Adipose tissue (tissue), 3 donors: ENCODE measurements around the gene AUH. TPM values are rescaled to one million over a fixed set of nuclear protein-coding genes. Genes with fewer than 3 reads are reported as not detected.

Experiments
- H3K27ac ChIP-seq: one replicate; pipeline ENCODE4 v1.5.1; 2013; ENCODE audit warnings: low read depth, low read length
- WGBS, 3 donors: extraction: QIAGEN DNeasy Blood & Tissue Kit; methylation state at CpG; one replicate each; pipeline ENCODE4 v1.1.7; 2013; 5-methylcytosine and 5-hydroxymethylcytosine counted together
- polyA plus RNA-seq, 3 donors: library from polyadenylated mRNA; stranded (reverse); fragments of 200-250 nt; gene quantifications; one replicate each; pipeline ENCODE4 v1.2.3, GENCODE V29; 2013
- donor health status: healthy with polysubstance abuse.
- donor health status: Bipolar disorder and iron deficiency.
- donor health status: healthy.

The AUH gene
- polyA plus RNA-seq, 3 donors: 12.8 to 20.2 (median 19.5) TPM

- WGBS, 3 donors: 96 to 98% (median 96%) methylated on average over 11 of the region's 11 CpGs
- H3K27ac ChIP-seq: no peak overlapping the region
These were observed 172.8 kb downstream of the AUH start for GRCh38 chr9:91188719-91189590.

GRCh38 chr9:91187965-91188344 lies 173.8 kb downstream of the AUH start:
- H3K27ac ChIP-seq: no peak overlapping the region
- WGBS, 3 donors: 61 to 69% (median 65%) methylated on average over 2 of the region's 2 CpGs

GRCh38 chr9:91187311-91187964 lies 174.3 kb downstream of the AUH start:
- 89 to 95% (median 90%) methylated on average over 11 of the region's 11 CpGs for WGBS, 3 donors
- H3K27ac ChIP-seq: no peak overlapping the region

- no peak overlapping the region for H3K27ac ChIP-seq
- WGBS, 3 donors: 64 to 100% (median 79%) methylated on average over 2 of the region's 2 CpGs
These were observed 175.0 kb downstream of the AUH start for GRCh38 chr9:91186632-91187108.

- no peak overlapping the region for H3K27ac ChIP-seq
- WGBS, 3 donors: 78 to 88% (median 84%) methylated on average over 10 of the region's 10 CpGs
These were observed 176.4 kb downstream of the AUH start for GRCh38 chr9:91185193-91185886.

GRCh38 chr9:91182429-91183225 lies 179.1 kb downstream of the AUH start:
- WGBS, 3 donors: 73 to 84% (median 76%) methylated on average over 12 of the region's 12 CpGs

GRCh38 chr9:91181541-91181940 lies 180.2 kb downstream of the AUH start:
- H3K27ac ChIP-seq: no peak overlapping the region
- 82 to 97% (median 84%) methylated on average over 8 of the region's 8 CpGs for WGBS, 3 donors

More at GRCh38 chr9:91182429-91183225, 179.1 kb downstream of the AUH start:
- H3K27ac ChIP-seq: no peak overlapping the region

- no peak overlapping the region for H3K27ac ChIP-seq
- 92 to 94% (median 92%) methylated on average over 3 of the region's 3 CpGs for WGBS, 3 donors
These were observed 180.8 kb downstream of the AUH start for GRCh38 chr9:91180930-91181268.

- 92 to 94% (median 92%) methylated on average over 16 of the region's 16 CpGs for WGBS, 3 donors
- no peak overlapping the region for H3K27ac ChIP-seq
These were observed 181.3 kb downstream of the AUH start for GRCh38 chr9:91180240-91180929.

- 86 to 94% (median 90%) methylated on average over 23 of the region's 23 CpGs for WGBS, 3 donors
- no peak overlapping the region for H3K27ac ChIP-seq
These were observed 182.2 kb downstream of the AUH start for GRCh38 chr9:91179237-91180138.

GRCh38 chr9:91178281-91179236 lies 183.2 kb downstream of the AUH start:
- H3K27ac ChIP-seq: no peak overlapping the region
- WGBS, 3 donors: 85 to 89% (median 87%) methylated on average over 15 of the region's 15 CpGs

- no peak overlapping the region for H3K27ac ChIP-seq
- 57 to 77% (median 62%) methylated on average over 15 of the region's 15 CpGs for WGBS, 3 donors
These were observed 183.9 kb downstream of the AUH start for GRCh38 chr9:91177661-91178280.

GRCh38 chr9:91177081-91177480 lies 184.6 kb downstream of the AUH start:
- WGBS, 3 donors: 86 to 88% (median 87%) methylated on average over 4 of the region's 4 CpGs
- H3K27ac ChIP-seq: no peak overlapping the region

GRCh38 chr9:91176426-91176825 lies 185.3 kb downstream of the AUH start:
- no peak overlapping the region for H3K27ac ChIP-seq
- WGBS, 3 donors: 96 to 98% (median 97%) methylated on average over 7 of the region's 7 CpGs

- H3K27ac ChIP-seq: no peak overlapping the region
These were observed 186.9 kb downstream of the AUH start for GRCh38 chr9:91174772-91175171.

More at GRCh38 chr9:91174772-91175171, 186.9 kb downstream of the AUH start:
- WGBS, 3 donors: 43 to 73% (median 50%) methylated on average over 6 of the region's 6 CpGs
